ENCODE results near the gene STIP1. TPM values are rescaled to one million over a fixed set of nuclear protein-coding genes. Genes with fewer than 3 reads are reported as not detected.
"Not testable (repeated sequence)": the region's sequence is repeated elsewhere in the genome, so short reads cannot be mapped to it uniquely, and the experiment has no call there.

STIP1 gene
- polyA plus RNA-seq, 1 donor: 137 TPM

GRCh38 chr11:64157631-64158394 is 28.2 kb upstream of the STIP1 start:
- no peak for DNase-seq (ENCODE audit: low read depth)

GRCh38 chr11:64161037-64161436 is 24.9 kb upstream of the STIP1 start:
- DNase-seq (ENCODE audit: low read depth): no peak

DNA sequence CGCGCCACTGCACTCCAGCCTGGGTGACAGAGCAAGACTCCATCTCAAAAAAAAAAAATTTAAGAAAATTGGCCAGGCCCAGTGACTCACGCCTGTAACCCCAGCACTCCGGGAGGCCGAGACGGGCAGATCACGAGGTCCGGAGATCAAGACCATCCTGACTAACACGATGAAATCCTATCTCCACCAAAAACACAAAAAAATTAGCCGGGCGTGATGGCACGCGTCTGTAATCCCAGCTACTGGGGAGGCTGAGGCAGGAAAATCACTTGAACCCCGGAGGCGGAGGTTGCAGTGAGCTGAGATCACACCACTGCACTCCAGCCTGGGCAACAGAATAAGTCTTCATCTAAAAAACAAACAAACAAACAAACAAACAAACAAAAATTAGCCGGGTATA is 23.2 kb upstream of the STIP1 start:
- DNase-seq (ENCODE audit: low read depth): not testable (repeated sequence)

DNA sequence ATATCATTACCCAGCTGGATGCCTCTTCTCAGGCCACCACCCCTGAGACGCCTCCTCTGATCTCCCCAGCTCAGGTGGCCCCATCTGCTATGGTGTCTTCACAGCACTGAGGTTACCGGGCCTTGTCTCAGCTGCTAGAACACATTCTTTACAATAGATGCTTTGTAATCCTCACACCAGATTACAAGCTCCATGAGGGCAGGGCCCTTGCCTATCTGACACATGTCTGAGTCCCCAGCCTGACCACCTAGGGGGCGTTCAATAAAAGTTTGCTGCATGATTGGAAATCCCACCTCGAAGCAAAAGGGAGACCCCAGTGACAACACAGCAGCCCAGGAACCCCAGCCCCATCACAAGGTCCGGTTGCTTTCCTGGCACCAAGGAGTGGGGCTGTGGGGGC is 22.0 kb upstream of the STIP1 start:
- DNase-seq (ENCODE audit: low read depth): no peak

DNA sequence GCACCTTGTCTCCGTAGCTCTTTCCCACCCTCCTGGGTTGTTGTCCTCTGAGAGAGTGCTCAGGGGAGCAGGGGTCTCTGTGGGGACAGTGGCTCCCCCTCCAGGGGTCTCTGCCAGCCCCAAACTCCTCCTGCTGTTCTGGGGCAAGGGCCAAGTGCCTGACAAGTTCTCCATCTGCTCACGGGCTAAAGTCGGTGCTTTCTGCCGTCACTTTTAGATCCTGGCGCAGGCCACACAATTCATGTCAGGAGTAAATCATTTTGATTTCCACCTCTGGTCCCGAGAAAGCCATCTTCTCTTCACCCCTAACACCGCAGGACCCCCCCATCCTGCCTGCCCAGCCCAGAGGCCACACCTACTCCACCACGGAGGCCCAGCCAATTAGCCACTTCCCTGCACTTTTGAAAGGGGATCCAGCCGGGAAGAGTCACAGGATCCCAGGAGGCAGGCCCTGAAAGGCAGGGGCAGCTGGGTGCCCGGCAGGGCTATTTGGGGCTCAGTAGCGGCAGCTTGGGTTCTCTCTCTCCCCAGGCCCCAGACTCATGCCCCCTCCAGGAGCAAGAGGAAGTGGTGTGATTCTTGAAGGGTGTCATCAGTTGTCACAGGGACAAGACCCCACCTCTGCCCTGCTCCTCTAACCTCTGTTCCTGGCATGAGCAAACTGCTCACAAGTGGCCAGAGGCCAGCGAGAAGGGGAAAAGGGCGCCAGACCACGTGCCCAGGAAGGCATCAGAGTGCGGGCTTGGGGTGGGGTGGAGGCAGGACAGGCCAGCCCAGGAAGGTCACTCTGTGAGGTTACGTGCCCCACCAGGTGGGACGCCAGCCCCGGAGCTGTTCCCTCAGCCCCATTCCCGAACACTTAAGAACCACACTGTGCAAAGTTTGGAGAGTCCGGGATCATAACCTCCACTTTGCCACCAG is 21.3 kb upstream of the STIP1 start:
- DNase-seq (ENCODE audit: low read depth): no peak

GRCh38 chr11:64165481-64165841 is 20.5 kb upstream of the STIP1 start:
- DNase-seq (ENCODE audit: low read depth): no peak

DNA sequence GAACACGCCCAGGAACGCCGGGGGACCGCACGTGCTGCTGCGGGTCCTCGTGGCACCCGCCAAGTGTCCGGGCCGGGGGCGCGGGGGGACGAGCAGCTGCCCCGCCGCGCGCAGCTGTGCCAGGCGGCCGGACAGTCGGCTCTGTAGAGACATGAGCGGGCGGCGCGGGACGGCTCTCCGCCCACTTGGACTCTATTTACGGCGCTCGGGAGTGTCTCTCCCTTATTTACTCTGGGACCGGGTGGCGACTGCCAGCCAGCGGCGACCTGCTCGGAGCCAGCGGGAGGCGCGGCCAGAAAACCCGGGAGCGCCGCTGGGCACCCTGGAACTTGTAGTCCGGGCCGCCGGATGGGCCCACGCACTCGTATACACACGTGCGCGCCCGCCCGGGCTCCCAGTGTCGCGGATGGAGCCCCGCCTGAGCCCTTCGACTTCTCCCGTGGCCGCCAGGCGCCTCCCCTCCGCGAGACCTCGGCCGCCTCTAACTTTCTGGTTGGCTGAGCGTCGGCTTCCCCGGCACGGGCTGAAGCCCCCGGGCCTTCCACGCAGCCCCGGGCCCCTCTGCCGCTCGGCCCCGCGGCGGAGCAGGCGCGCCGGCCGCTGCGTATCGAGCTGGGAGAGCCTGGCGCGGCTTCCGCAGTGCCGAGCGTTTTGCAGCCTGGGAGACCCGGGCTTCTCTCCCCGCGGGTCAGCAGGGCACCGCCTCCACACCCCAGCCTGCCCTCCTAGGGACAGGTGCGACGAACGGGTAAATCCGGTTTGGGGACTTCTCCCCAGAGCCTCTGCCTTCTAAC is 19.9 kb upstream of the STIP1 start, which contains the start of gene MACROD1:
Gene MACROD1, minus strand, starts transcription at position 272 of the 794 bp plus-strand sequence. Its CDS starts 119 bp downstream, at position 153.
- DNase-seq (ENCODE audit: low read depth): no peak

GRCh38 chr11:64170419-64170818 is 15.6 kb upstream of the STIP1 start:
- no peak for DNase-seq (ENCODE audit: low read depth)

- no peak for DNase-seq (ENCODE audit: low read depth)
Observed at GRCh38 chr11:64173616-64174355, 12.2 kb upstream of the STIP1 start.

DNA sequence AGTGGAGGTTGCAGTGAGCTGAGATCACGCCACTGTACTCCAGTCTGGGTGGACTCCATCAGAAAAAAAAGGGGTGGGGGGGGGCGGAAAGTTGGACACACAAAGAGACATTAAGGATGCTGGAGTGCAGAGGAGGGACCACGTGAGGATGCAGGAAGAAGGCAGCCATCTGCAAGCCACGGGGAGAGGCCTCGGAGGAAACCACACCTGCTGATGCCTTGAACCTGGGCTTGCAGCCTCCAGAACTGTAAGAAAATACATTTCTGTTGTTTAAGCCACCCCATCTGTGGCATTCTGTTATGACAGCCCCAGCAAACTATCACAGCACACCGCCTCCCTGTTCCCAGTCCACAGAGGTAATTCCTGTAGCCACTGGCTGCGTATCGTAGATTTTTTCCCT is 9.2 kb upstream of the STIP1 start:
- no peak for DNase-seq (ENCODE audit: low read depth)

DNA sequence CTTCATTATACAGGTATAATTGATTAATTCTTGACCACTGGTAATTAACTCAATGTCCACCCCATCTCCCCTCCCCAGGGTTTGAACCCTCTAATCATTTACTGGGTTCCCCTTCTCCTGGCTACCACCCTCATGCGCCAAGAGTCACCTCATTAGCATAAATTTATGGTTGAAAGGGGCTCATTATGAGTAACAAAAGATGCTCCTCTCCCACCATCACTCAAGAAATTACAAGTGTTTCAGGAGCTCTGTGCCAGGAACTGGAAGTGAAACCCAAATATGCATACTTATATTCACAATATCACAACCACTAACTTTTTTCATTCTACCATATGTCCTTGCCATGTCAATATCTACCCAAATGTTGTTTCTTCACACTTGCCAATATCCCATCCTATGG is 7.8 kb upstream of the STIP1 start:
- no peak for DNase-seq (ENCODE audit: low read depth)

GRCh38 chr11:64178951-64179639 is 6.9 kb upstream of the STIP1 start:
- no peak for DNase-seq (ENCODE audit: low read depth)

GRCh38 chr11:64180891-64181290 is 5.1 kb upstream of the STIP1 start:
- no peak for DNase-seq (ENCODE audit: low read depth)

GRCh38 chr11:64181506-64182411 is 4.2 kb upstream of the STIP1 start:
- peak; percentile 87 for DNase-seq (ENCODE audit: low read depth)

GRCh38 chr11:64183890-64184289 is 2.1 kb upstream of the STIP1 start:
- no peak for DNase-seq (ENCODE audit: low read depth)

- peak; percentile 45 for DNase-seq (ENCODE audit: low read depth)
Observed at GRCh38 chr11:64185175-64185692, 737 bp upstream of the STIP1 start.

DNA sequence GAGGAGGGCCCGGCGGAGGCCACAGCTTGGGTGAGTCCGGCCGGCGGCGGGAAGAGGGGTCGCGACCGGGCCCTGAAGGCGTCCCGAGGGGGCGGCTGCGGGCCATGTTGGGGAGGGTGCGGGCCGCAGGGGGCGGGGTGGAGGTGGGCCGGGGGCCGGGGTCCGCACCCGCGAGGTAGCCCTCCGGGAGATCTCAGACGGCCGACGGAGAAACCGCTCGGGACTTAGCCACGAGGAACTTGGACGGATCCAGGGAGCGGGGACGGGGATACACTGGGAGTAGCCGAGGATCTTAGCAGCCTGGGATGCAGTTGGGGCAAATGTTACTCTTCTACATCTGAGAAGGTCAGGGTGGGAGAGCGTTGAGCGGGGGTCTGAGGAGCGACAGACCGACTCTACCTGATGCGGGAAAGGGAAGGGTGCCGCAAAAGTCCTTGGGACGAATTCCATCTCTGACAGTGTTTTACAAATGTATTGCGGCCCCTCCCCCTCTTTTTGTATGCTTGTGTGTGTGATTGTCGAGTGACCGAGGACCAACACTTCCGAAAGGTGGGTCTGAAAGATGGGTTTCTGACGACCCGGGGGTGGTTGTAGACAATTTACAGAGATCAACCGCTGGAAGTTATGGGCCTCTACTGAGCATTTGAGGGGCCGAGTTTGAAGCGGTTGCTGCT is 658 bp downstream of the STIP1 start:
- no peak for DNase-seq (ENCODE audit: low read depth)

GRCh38 chr11:64192434-64192833 is 6.5 kb downstream of the STIP1 start:
- no peak for DNase-seq (ENCODE audit: low read depth)

DNA sequence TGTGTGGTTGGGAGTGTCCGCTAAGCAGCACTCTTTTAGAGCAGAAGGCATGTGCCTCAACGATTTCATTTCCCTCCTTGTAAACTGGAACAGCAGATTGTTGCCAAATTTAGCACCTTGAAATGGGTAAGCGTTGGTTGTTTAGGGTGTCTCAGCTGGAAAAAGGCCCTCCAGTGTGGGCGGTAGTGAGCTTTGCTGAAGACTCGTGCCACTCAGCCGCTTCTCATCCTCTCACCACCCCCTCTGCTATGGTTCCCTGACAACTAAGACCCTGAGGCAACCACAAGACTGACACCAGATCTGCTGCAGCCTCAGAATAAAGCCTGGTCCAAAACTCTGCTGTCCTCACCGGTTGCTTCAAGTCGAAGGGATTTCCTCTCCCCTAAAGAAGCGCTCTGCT is 10.7 kb downstream of the STIP1 start:
- no peak for DNase-seq (ENCODE audit: low read depth)

Data from forelimb muscle (tissue), 1 donor.